Measurements from ENCODE around the gene RBMS1.
"Not testable (repeated sequence)": the region's sequence is repeated elsewhere in the genome, so short reads cannot be mapped to it uniquely, and the experiment has no call there.

RBMS1 gene

GRCh38 chr2:160467086-160467485 is 26.5 kb downstream of the RBMS1 start:
- no peak for DNase-seq

- DNase-seq, result no peak
These were observed 28.2 kb downstream of the RBMS1 start for GRCh38 chr2:160465406-160465805.

- DNase-seq, result no peak
These were observed 28.6 kb downstream of the RBMS1 start for GRCh38 chr2:160465002-160465401.

GRCh38 chr2:160464017-160464416 is 29.6 kb downstream of the RBMS1 start:
- no peak for DNase-seq

- no peak for DNase-seq
These were observed 30.4 kb downstream of the RBMS1 start for GRCh38 chr2:160463245-160463644.

GRCh38 chr2:160460333-160460731 is 33.3 kb downstream of the RBMS1 start:
- no peak for DNase-seq

GRCh38 chr2:160459538-160460332 is 33.9 kb downstream of the RBMS1 start:
- no peak for DNase-seq

- no peak for DNase-seq
These were observed 34.7 kb downstream of the RBMS1 start for GRCh38 chr2:160458718-160459453.

- DNase-seq, result no peak
These were observed 36.0 kb downstream of the RBMS1 start for GRCh38 chr2:160457588-160457987.

GRCh38 chr2:160454070-160454797 is 39.4 kb downstream of the RBMS1 start:
- no peak for DNase-seq

- DNase-seq, result no peak
These were observed 40.3 kb downstream of the RBMS1 start for GRCh38 chr2:160453111-160453820.

- DNase-seq, result no peak
These were observed 43.1 kb downstream of the RBMS1 start for GRCh38 chr2:160450486-160450885.

- not testable (repeated sequence) for DNase-seq
These were observed 44.8 kb downstream of the RBMS1 start for GRCh38 chr2:160448821-160449220.

GRCh38 chr2:160445673-160446072 is 47.9 kb downstream of the RBMS1 start:
- no peak for DNase-seq

- no peak for DNase-seq
These were observed 51.0 kb downstream of the RBMS1 start for GRCh38 chr2:160442603-160443002.

GRCh38 chr2:160440888-160441287 is 52.7 kb downstream of the RBMS1 start:
- no peak for DNase-seq

- not testable (repeated sequence) for DNase-seq
These were observed 54.6 kb downstream of the RBMS1 start for GRCh38 chr2:160439038-160439437.

- DNase-seq, result no peak
These were observed 56.3 kb downstream of the RBMS1 start for GRCh38 chr2:160437273-160437672.

GRCh38 chr2:160434254-160434948 is 59.2 kb downstream of the RBMS1 start:
- DNase-seq, result no peak

- DNase-seq, result no peak
These were observed 60.0 kb downstream of the RBMS1 start for GRCh38 chr2:160433466-160434140.

- no peak for DNase-seq
These were observed 61.0 kb downstream of the RBMS1 start for GRCh38 chr2:160432633-160433032.

- no peak for DNase-seq
These were observed 62.2 kb downstream of the RBMS1 start for GRCh38 chr2:160431441-160431840.
